ENCODE data around the gene BBX. TPM values are rescaled to one million over a fixed set of nuclear protein-coding genes. Genes with fewer than 3 reads are reported as not detected.

Gene BBX
- polyA plus RNA-seq, 1 donor from 2014 or later = 23.8 TPM

DNA sequence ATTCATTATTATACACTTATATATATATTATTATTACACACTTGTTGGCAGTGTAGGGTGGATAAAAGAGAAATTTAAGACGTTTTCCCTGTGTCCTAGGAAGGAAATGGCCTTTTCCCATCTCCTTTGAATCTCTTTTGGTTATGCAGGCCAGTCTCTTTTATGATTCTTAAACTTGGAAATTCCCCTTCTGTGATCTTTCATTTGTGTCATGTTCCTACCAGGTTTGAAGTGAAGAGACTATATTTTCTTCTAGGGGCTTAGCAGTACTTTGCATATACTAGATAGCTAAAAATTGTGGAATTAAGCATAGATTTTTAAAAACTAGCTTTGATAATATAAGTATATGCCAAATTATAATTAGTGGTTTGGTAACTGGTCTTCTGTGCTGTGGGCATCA is 58.5 kb downstream of the BBX start:
- H3K9me2 ChIP-seq (ENCODE audit: insufficient read depth, low read length) = no peaks in the 10 kb centered on the region
- no peak overlapping the region for H2AFZ ChIP-seq (ENCODE audit: low read depth, low read length)
- H3F3A ChIP-seq (ENCODE audit: insufficient read depth, low read length, poor library complexity, severe bottlenecking) = no peaks in the 10 kb centered on the region
- no peak overlapping the region for H3K27ac ChIP-seq (ENCODE audit: low read length)
- H3K27me3 ChIP-seq (ENCODE audit: insufficient read depth, low read depth, low read length) = no peaks in the 10 kb centered on the region
- no peak overlapping the region for H3K4me3 ChIP-seq (ENCODE audit: low read length)
- no peaks in the 10 kb centered on the region for H3K79me2 ChIP-seq (replicated peaks; ENCODE audit: insufficient read depth, low read length)
- no peak overlapping the region for H3K9ac ChIP-seq (ENCODE audit: low read length)
- TF ChIP-seq, protein P1, sequence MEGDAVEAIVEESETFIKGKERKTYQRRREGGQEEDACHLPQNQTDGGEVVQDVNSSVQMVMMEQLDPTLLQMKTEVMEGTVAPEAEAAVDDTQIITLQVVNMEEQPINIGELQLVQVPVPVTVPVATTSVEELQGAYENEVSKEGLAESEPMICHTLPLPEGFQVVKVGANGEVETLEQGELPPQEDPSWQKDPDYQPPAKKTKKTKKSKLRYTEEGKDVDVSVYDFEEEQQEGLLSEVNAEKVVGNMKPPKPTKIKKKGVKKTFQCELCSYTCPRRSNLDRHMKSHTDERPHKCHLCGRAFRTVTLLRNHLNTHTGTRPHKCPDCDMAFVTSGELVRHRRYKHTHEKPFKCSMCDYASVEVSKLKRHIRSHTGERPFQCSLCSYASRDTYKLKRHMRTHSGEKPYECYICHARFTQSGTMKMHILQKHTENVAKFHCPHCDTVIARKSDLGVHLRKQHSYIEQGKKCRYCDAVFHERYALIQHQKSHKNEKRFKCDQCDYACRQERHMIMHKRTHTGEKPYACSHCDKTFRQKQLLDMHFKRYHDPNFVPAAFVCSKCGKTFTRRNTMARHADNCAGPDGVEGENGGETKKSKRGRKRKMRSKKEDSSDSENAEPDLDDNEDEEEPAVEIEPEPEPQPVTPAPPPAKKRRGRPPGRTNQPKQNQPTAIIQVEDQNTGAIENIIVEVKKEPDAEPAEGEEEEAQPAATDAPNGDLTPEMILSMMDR (IDR thresholded peaks at IDR 0.05; ENCODE audit: poor library complexity, severe bottlenecking) = no peak
- no peaks in the 10 kb centered on the region for H3K36me3 ChIP-seq (ENCODE audit: insufficient read depth, low read length)
- no peaks in the 10 kb centered on the region for H4K20me1 ChIP-seq (ENCODE audit: insufficient read depth)
- H3K9me3 ChIP-seq (ENCODE audit: low read length) = no peaks in the 10 kb centered on the region
- no peak overlapping the region for H3K4me2 ChIP-seq (ENCODE audit: low read length)

DNA sequence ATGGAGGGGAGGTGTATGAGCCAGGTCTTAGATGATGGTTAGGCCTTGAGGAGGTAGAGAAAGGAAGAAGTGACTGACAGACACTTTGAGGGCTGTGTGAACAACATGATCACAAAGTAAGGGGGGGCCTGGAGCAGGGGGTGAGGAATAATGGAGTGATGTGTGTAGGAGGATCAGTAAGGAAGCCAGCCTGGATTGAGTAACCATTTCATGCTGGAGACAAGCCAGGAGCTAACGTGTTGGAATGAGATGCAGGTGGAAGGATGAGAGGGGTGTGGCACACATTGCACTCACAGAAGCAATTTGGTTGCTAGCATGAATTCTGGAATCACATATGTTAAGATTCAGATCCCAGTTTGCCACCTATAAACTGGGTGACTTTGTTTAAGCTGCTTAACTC is 65.5 kb downstream of the BBX start:
- TF ChIP-seq RAD21 (conservative IDR thresholded peaks at IDR 0.05) (no peak), SMC3 (conservative IDR thresholded peaks at IDR 0.05; ENCODE audit: poor library complexity) (no peak), POLR2AphosphoS5 (IDR thresholded peaks at IDR 0.05) (no peak), TAF1 (IDR thresholded peaks at IDR 0.05; ENCODE audit: low read depth) (no peak), MXI1 (conservative IDR thresholded peaks at IDR 0.05; ENCODE audit: poor library complexity, severe bottlenecking) (no peak), EP300 (conservative IDR thresholded peaks at IDR 0.05; ENCODE audit: poor library complexity, severe bottlenecking) (no peak), EZH2 (IDR thresholded peaks at IDR 0.05; ENCODE audit: borderline replicate concordance, insufficient read depth, low read length, poor library complexity, severe bottlenecking) (no peak)
- TF ChIP-seq, protein P1 (IDR thresholded peaks at IDR 0.05; ENCODE audit: poor library complexity, severe bottlenecking) = no peak
- TF ChIP-seq, protein P2, sequence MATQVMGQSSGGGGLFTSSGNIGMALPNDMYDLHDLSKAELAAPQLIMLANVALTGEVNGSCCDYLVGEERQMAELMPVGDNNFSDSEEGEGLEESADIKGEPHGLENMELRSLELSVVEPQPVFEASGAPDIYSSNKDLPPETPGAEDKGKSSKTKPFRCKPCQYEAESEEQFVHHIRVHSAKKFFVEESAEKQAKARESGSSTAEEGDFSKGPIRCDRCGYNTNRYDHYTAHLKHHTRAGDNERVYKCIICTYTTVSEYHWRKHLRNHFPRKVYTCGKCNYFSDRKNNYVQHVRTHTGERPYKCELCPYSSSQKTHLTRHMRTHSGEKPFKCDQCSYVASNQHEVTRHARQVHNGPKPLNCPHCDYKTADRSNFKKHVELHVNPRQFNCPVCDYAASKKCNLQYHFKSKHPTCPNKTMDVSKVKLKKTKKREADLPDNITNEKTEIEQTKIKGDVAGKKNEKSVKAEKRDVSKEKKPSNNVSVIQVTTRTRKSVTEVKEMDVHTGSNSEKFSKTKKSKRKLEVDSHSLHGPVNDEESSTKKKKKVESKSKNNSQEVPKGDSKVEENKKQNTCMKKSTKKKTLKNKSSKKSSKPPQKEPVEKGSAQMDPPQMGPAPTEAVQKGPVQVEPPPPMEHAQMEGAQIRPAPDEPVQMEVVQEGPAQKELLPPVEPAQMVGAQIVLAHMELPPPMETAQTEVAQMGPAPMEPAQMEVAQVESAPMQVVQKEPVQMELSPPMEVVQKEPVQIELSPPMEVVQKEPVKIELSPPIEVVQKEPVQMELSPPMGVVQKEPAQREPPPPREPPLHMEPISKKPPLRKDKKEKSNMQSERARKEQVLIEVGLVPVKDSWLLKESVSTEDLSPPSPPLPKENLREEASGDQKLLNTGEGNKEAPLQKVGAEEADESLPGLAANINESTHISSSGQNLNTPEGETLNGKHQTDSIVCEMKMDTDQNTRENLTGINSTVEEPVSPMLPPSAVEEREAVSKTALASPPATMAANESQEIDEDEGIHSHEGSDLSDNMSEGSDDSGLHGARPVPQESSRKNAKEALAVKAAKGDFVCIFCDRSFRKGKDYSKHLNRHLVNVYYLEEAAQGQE (IDR thresholded peaks at IDR 0.05; ENCODE audit: borderline replicate concordance) = no peak
- Histone ChIP-seq H3K79me2 (replicated peaks; ENCODE audit: insufficient read depth, low read length) (no peaks in the 10 kb centered on the region), H4K20me1 (ENCODE audit: insufficient read depth) (no peaks in the 10 kb centered on the region)

More for the DNA sequence above, 65.5 kb downstream of the BBX start:
- H3K27me3 ChIP-seq (ENCODE audit: insufficient read depth, low read depth, low read length) = no peaks in the 10 kb centered on the region
- no peaks in the 10 kb centered on the region for H3K9me2 ChIP-seq (ENCODE audit: insufficient read depth, low read length)
- no peak overlapping the region for H3K4me2 ChIP-seq (ENCODE audit: low read length)
- H3K9ac ChIP-seq (ENCODE audit: low read length) = no peak overlapping the region
- H3K4me3 ChIP-seq (ENCODE audit: low read length) = no peak overlapping the region
- no peaks in the 10 kb centered on the region for H3F3A ChIP-seq (ENCODE audit: insufficient read depth, low read length, poor library complexity, severe bottlenecking)
- H3K36me3 ChIP-seq (ENCODE audit: insufficient read depth, low read length) = no peaks in the 10 kb centered on the region
- no peak overlapping the region for H3K27ac ChIP-seq (ENCODE audit: low read length)
- no peak overlapping the region for H2AFZ ChIP-seq (ENCODE audit: low read depth, low read length)
- no peaks in the 10 kb centered on the region for H3K9me3 ChIP-seq (ENCODE audit: low read length)

Data from neural cell (in vitro differentiated cells).